H1 (cell line): ENCODE results near the gene GNA12. TPM values are rescaled to one million over a fixed set of nuclear protein-coding genes. Genes with fewer than 3 reads are reported as not detected.

Experiments used
- CTCF ChIA-PET: fragments of 300-600 bp; sonication (Branson Sonifier 250); formaldehyde crosslinking; loops from one replicate; lab custom pipeline; 2021; ENCODE audit not compliant: partially characterized antibody; lab: Charles Lee
- POLR2A ChIA-PET: fragments of 300-600 bp; sonication (Branson Sonifier 250); formaldehyde crosslinking; loops from one replicate; lab custom pipeline; 2021; ENCODE audit warnings: inconsistent platforms; ENCODE audit not compliant: partially characterized antibody; lab: Charles Lee
- DNase-seq, 2 experiments: peaks; one replicate each; pipeline versions ENCODE4 v3.0.0 to v3.0.0-alpha.2; 2010 to 2022; ENCODE audit warnings: low spot score in 2 of 2, low read depth in 1 of 2, mixed read lengths in 1 of 2
- FAIRE-seq: peaks from 2 replicates; lab custom pipeline; 2011; peaks lifted over from hg19 to GRCh38; lab: Jason Lieb, UNC
- H2AFZ ChIP-seq: 2 replicates; pipeline ENCODE4 v1.8.1; 2012; ENCODE audit warnings: low read length, inconsistent platforms
- H2AK5ac ChIP-seq: 2 replicates; pipeline ENCODE4 v1.6.1; 2013; ENCODE audit warnings: low read depth, low read length
- H2BK120ac ChIP-seq: replicated peaks from 2 replicates; pipeline ENCODE3; 2013; ENCODE audit warnings: low read depth, low read length, inconsistent platforms
- H2BK12ac ChIP-seq: 2 replicates; pipeline ENCODE4 v1.6.1; 2013; ENCODE audit warnings: low read depth, low read length
- H2BK15ac ChIP-seq: 2 replicates; pipeline ENCODE4 v1.6.1; 2013; ENCODE audit warnings: low read length
- H2BK20ac ChIP-seq: 2 replicates; pipeline ENCODE4 v1.6.1; 2013; ENCODE audit warnings: low read length
- H2BK5ac ChIP-seq: 2 replicates; pipeline ENCODE4 v1.6.1; 2013; ENCODE audit warnings: low read depth, low read length
- H3K14ac ChIP-seq: 2 replicates; pipeline ENCODE4 v1.6.1; 2013; ENCODE audit warnings: inconsistent platforms; ENCODE audit not compliant: insufficient read length
- H3K18ac ChIP-seq: 2 replicates; pipeline ENCODE4 v1.6.1; 2013; ENCODE audit warnings: low read length; ENCODE audit errors: extremely low read depth
- H3K23ac ChIP-seq: 2 replicates; pipeline ENCODE4 v1.6.1; 2013; ENCODE audit warnings: inconsistent platforms; ENCODE audit not compliant: insufficient read length
- H3K23me2 ChIP-seq: 2 replicates; pipeline ENCODE4 v1.6.1; 2013; ENCODE audit warnings: low read depth, low read length
- H3K27ac ChIP-seq: 2 replicates; pipeline ENCODE4 v1.6.1; 2011; ENCODE audit warnings: low read depth, low read length, inconsistent platforms
- H3K27me3 ChIP-seq, 4 experiments: replicated peaks in 1 of 4; 1 replicate in 1 of 4; 2 replicates in 3 of 4; pipeline versions ENCODE4 v1.6.1 to v1.8.1; 2011 to 2013; ENCODE audit warnings: low read length in 3 of 4, mild to moderate bottlenecking in 3 of 4, inconsistent platforms in 2 of 4, mixed read lengths in 2 of 4, moderate library complexity in 1 of 4; ENCODE audit not compliant: control insufficient read depth in 3 of 4, insufficient read depth in 3 of 4; ENCODE audit errors: extremely low read depth in 1 of 4
- H3K36me3 ChIP-seq, 4 experiments: 2 replicates each; pipeline versions ENCODE4 v1.6.1 to v1.8.1; 2011 to 2013; ENCODE audit warnings: mild to moderate bottlenecking in 4 of 4, low read length in 3 of 4, moderate library complexity in 2 of 4, control low read depth in 1 of 4, inconsistent platforms in 1 of 4; ENCODE audit not compliant: insufficient read depth in 4 of 4, control insufficient read depth in 2 of 4
- H3K4ac ChIP-seq: replicated peaks from 2 replicates; pipeline ENCODE3; 2013; ENCODE audit warnings: low read length, low read depth, mixed read lengths, inconsistent platforms; ENCODE audit not compliant: insufficient read length
- H3K4me1 ChIP-seq, 4 experiments: replicated peaks in 1 of 4; 1 replicate in 1 of 4; 2 replicates in 3 of 4; pipeline versions ENCODE4 v1.6.1 to v1.8.1; 2011 to 2013; ENCODE audit warnings: low read length in 3 of 4, inconsistent platforms in 2 of 4, mixed read lengths in 1 of 4; ENCODE audit not compliant: insufficient read depth in 4 of 4, control insufficient read depth in 3 of 4
- H3K4me2 ChIP-seq, 2 experiments: 2 replicates each; pipeline versions ENCODE4 v1.6.1 to v1.8.1; 2011 to 2013; ENCODE audit warnings: low read depth in 2 of 2, low read length in 2 of 2, control low read depth in 1 of 2, inconsistent platforms in 1 of 2, mild to moderate bottlenecking in 1 of 2; ENCODE audit not compliant: insufficient read depth in 1 of 2
- H3K4me3 ChIP-seq, 4 experiments: fragments of 200-600, 300-600 bp in 1 of 4; sonication (generic), shearing (Covaris generic), sonication (Bioruptor Twin) in 1 of 4; 2 replicates each; pipeline versions ENCODE4 v1.5.1 to v1.8.1; 2011 to 2016; ENCODE audit warnings: low read length in 4 of 4, low read depth in 3 of 4, control low read depth in 2 of 4, inconsistent platforms in 2 of 4, mild to moderate bottlenecking in 2 of 4, mixed read lengths in 1 of 4, moderate library complexity in 1 of 4; ENCODE audit not compliant: insufficient read depth in 2 of 4; ENCODE audit errors: extremely low read depth in 1 of 4
- H3K56ac ChIP-seq: replicated peaks from 2 replicates; pipeline ENCODE3; 2013; ENCODE audit warnings: low read depth, mild to moderate bottlenecking, mixed read lengths, low read length, inconsistent platforms; ENCODE audit not compliant: insufficient read length
- H3K79me1 ChIP-seq: 2 replicates; pipeline ENCODE4 v1.6.1; 2013; ENCODE audit warnings: low read depth, low read length, control low read depth
- H3K79me2 ChIP-seq, 2 experiments: 2 replicates each; pipeline versions ENCODE4 v1.6.1 to v1.8.1; 2012 to 2013; ENCODE audit warnings: low read length in 2 of 2, mild to moderate bottlenecking in 2 of 2, inconsistent platforms in 1 of 2; ENCODE audit not compliant: insufficient read depth in 2 of 2, control insufficient read depth in 1 of 2
- H3K9ac ChIP-seq, 4 experiments: replicated peaks in 1 of 4; 1 replicate in 1 of 4; 2 replicates in 3 of 4; pipeline versions ENCODE4 v1.6.1 to v1.8.1; 2011 to 2013; ENCODE audit warnings: low read depth in 3 of 4, low read length in 3 of 4, control low read depth in 2 of 4, mild to moderate bottlenecking in 2 of 4, moderate library complexity in 2 of 4, inconsistent platforms in 1 of 4; ENCODE audit errors: extremely low read depth in 1 of 4
- H3K9me3 ChIP-seq, 2 experiments: 2 replicates each; pipeline versions ENCODE4 v1.6.1 to v1.8.1; 2012 to 2013; ENCODE audit warnings: mild to moderate bottlenecking in 2 of 2, moderate library complexity in 2 of 2, control low read depth in 1 of 2, inconsistent platforms in 1 of 2, low read depth in 1 of 2, low read length in 1 of 2, mixed read lengths in 1 of 2; ENCODE audit not compliant: insufficient read depth in 2 of 2
- H4K20me1 ChIP-seq, 2 experiments: replicated peaks in 1 of 2; 2 replicates each; pipeline versions ENCODE3 to v1.8.1; 2011 to 2013; ENCODE audit warnings: inconsistent platforms in 2 of 2, low read length in 2 of 2, mild to moderate bottlenecking in 1 of 2; ENCODE audit not compliant: insufficient read depth in 2 of 2, control insufficient read depth in 1 of 2
- H4K5ac ChIP-seq: 2 replicates; pipeline ENCODE4 v1.6.1; 2013; ENCODE audit warnings: low read length, low read depth, mixed read lengths, inconsistent platforms; ENCODE audit not compliant: insufficient read length
- H4K8ac ChIP-seq: 2 replicates; pipeline ENCODE4 v1.8.0; 2013; ENCODE audit warnings: mild to moderate bottlenecking, moderate library complexity, low read length, inconsistent platforms; ENCODE audit not compliant: insufficient read depth; ENCODE audit errors: extremely low read depth
- H4K91ac ChIP-seq: replicated peaks from 2 replicates; pipeline ENCODE3; 2013; ENCODE audit warnings: low read length, mixed read lengths, inconsistent platforms; ENCODE audit not compliant: insufficient read length
- CBX8 ChIP-seq: fragments of 300-800, 300-1000 bp; sonication (generic); IDR thresholded peaks from 2 replicates; pipeline ENCODE4 v1.7.1; 2016; ENCODE audit warnings: low read depth, low read length, borderline replicate concordance
- HDAC6 ChIP-seq: IDR thresholded peaks from one replicate; pipeline ENCODE4 v1.7.1; 2012; ENCODE audit warnings: low read depth, mild to moderate bottlenecking, inconsistent platforms, low read length, moderate library complexity
- SIRT6 ChIP-seq: IDR thresholded peaks from one replicate; pipeline ENCODE4 v1.7.1; 2012; ENCODE audit warnings: low read length, inconsistent platforms
- TAF7 ChIP-seq: optimal IDR thresholded peaks from 2 replicates; pipeline ENCODE3; 2011; ENCODE audit warnings: low read depth, mild to moderate bottlenecking, inconsistent platforms, low read length, moderate library complexity, borderline replicate concordance
- WGBS, 2 experiments: shearing (Covaris generic) in 1 of 2; methylation state at CpG; one replicate each; pipeline versions ENCODE4 v1.1.6 to v1.1.7; 2013 to 2015; ENCODE audit warnings: low lambda C conversion rate in 2 of 2, mixed read lengths in 2 of 2, inconsistent platforms in 1 of 2, low coverage in 1 of 2, missing lambda C conversion rate in 1 of 2; ENCODE audit not compliant: insufficient replicate concordance in 2 of 2, insufficient coverage in 1 of 2, insufficient read length in 1 of 2; ENCODE audit errors: extremely low coverage in 1 of 2, missing lambda C conversion rate in 1 of 2; 5-methylcytosine and 5-hydroxymethylcytosine counted together
- polyA plus RNA-seq, 7 experiments: library from polyadenylated mRNA; depleted of rRNA in 3 of 7; stranded (reverse) in 5 of 7; unstranded in 2 of 7; fragments of >200 nt in 5 of 7; fragments of 200-250 nt in 2 of 7; gene quantifications; 1 replicate in 5 of 7; 2 replicates in 1 of 7; 4 replicates in 1 of 7; pipeline versions ENCODE4 v1.2.1 to v1.2.3, GENCODE V29; 2011 to 2013; ENCODE audit warnings: missing spikeins in 2 of 7, mixed read lengths in 2 of 7
- total RNA-seq: library from RNA; stranded (reverse); fragmentation: NEBNext Ultra II Directional; extraction: Animal tissue kit (Norgen Biotek cat#: 25700); gene quantifications from 2 replicates; pipeline ENCODE4 v1.2.1, GENCODE V29; 2021

The GNA12 gene
- total and polyA plus RNA-seq, 2 of the 8 experiments (the other 6 are each of a cell fraction or from before 2014, with no cell fraction given): 96.5 to 109 TPM

- Histone ChIP-seq H4K5ac (no peak overlapping the region), H3K4ac (no peak overlapping the region), H3K79me1 (no peaks in the 10 kb centered on the region), H3K23ac (no peak overlapping the region), H3K36me3 (no peaks in the 10 kb centered on the region), H2BK15ac (no peak overlapping the region), H4K8ac (no peak overlapping the region), H3K4me1 (peaks cover 0 to under 1% (median 0%) of the 10 kb centered on the region in 4 experiments; a peak in 1 of 7 replicates), H2AFZ (no peak overlapping the region), H3K9me3 (peaks cover 0 to 5% of the 10 kb centered on the region in 2 experiments; a peak in 1 of 4 replicates), H3K23me2 (peaks cover 9% of the 10 kb centered on the region; the same call in 1 of the 2 replicates), H2BK12ac (no peak overlapping the region), H2AK5ac (peak overlapping the region; percentile 79; the same call in 1 of the 2 replicates), H3K27me3 (no peaks in the 10 kb centered on the region), H3K4me3 (no peak overlapping the region), H3K27ac (no peak overlapping the region), H4K20me1 (peaks cover 0 to 9% of the 10 kb centered on the region in 2 experiments), H2BK5ac (no peak overlapping the region), H3K56ac (peak overlapping the region; percentile 87), H3K9ac (peak overlapping the region in 1 of 4 experiments; percentile 4; a peak in 1 of 7 replicates), H3K79me2 (no peaks in the 10 kb centered on the region), H3K4me2 (no peak overlapping the region), H2BK20ac (no peak overlapping the region), H3K14ac (no peak overlapping the region), H2BK120ac (no peak overlapping the region), H4K91ac (no peak overlapping the region), H3K18ac (no peak overlapping the region)
- no peak for DNase-seq
- CTCF ChIA-PET: no interaction called here
- POLR2A ChIA-PET: no interaction called here
- 93% methylated on average over 6 of the region's 6 CpGs; no CpG with 5 or more reads in 1 of the 2 experiments for WGBS, 2 experiments
- no peak for TF ChIP-seq HDAC6
- no peak for TF ChIP-seq TAF7
- TF ChIP-seq SIRT6: no peak
- no peak for TF ChIP-seq CBX8
- FAIRE-seq: no peak
Measured at GRCh38 chr7:2849941-2850766, 6.0 kb upstream of the GNA12 start.
